ENCODE measurements around the gene NUP153. TPM values are rescaled to one million over a fixed set of nuclear protein-coding genes. Genes with fewer than 3 reads are reported as not detected.

The NUP153 gene
- total and polyA plus RNA-seq, 2 of the 8 experiments (the other 6 are each of a cell fraction or from before 2014, with no cell fraction given) = 47.0 to 84.8 TPM

DNA sequence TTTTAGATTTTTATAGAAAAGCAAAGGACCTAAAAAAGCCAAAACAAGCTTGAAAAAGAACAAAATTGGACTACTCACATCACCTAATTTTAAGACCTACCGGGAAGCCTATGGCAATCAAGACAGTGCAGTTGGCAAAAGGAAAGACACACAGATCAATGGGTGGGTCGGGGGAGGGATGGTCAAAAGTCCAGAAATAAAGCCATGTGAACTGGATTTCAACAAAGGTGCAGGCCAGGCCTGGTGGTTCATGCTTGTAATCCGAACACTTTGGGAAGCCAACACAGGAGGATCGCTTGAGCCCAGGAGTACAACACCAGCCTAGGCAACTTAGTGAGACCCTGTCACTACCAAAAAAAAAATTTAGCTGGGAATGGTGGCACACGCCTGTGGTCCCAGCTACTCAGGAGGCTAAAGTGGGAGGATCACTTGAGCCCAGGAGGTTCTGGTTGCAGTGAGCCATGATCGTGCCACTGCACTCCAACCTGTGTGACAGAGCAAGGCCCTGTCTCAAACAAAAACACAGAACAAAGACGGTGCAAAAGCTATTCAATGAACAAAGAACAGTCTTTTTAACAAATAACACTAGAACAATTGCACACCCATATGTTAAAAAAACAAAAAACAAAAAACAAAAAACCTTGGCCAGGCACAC is 34.5 kb downstream of the NUP153 start (continued):
- TF ChIP-seq SAP30 (IDR thresholded peaks at IDR 0.05; ENCODE audit: insufficient read depth, insufficient replicate concordance, low read length) = no peak
